HG03045 (cell line): ENCODE data around the gene EGFL7.

Experiments
- ATAC-seq: cut with Tn5 transposase; IDR thresholded peaks from one replicate; pipeline ENCODE4 v1.9.1; 2021; ENCODE audit warnings: mild to moderate bottlenecking, moderate library complexity; ENCODE audit not compliant: unreplicated experiment

Gene EGFL7

DNA sequence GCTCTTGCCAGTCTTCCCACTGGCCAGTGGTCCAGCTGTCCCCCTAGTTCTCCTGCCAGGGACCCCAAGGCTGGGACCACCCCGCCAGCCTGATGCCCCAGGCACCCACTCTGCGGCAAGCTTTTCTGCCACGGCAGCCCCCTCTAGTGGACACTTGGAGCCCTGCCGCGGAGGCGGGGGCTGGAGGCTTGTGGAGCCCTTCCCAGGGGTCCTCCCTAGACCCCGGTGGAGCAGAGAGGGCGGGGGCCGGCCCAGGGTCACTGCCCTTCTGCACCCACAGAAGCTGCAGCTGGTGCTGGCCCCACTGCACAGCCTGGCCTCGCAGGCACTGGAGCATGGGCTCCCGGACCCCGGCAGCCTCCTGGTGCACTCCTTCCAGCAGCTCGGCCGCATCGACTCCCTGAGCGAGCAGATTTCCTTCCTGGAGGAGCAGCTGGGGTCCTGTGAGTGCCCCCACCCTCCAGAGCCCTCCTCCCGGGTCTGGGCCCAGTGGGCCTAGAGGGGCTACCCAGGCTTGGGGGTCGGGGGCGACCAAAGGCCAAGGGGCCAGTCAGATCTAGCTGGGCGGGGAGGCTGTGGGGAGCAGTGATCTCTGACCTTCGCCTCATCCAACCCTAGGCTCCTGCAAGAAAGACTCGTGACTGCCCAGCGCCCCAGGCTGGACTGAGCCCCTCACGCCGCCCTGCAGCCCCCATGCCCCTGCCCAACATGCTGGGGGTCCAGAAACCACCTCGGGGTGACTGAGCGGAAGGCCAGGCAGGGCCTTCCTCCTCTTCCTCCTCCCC, 9.1 kb downstream of the EGFL7 start:
- no peak for ATAC-seq

DNA sequence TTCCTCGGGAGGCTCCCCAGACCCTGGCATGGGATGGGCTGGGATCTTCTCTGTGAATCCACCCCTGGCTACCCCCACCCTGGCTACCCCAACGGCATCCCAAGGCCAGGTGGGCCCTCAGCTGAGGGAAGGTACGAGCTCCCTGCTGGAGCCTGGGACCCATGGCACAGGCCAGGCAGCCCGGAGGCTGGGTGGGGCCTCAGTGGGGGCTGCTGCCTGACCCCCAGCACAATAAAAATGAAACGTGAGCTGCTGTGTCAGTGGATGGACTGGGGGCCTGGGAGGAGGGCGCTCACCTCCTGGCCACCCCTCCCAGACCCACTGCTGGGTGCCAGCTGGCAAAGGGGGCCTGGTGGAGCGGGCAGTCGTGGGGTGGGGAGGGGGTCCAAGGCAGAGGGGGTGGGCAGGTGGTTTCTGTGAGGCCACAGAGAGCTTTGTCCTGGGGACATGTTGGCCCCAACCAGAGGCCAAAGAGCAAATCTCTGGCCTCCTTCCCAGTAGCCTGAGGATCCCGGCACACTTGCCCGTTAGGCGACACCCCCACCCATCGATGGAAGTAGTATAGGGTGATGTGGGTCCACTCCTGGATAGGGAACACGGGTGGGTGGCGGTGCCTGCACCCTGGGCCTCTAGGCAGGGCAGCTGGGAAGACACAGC, 9.8 kb downstream of the EGFL7 start:
- ATAC-seq = no peak

- no peak for ATAC-seq
Measured at GRCh38 chr9:136673088-136673974, 10.6 kb downstream of the EGFL7 start.

DNA sequence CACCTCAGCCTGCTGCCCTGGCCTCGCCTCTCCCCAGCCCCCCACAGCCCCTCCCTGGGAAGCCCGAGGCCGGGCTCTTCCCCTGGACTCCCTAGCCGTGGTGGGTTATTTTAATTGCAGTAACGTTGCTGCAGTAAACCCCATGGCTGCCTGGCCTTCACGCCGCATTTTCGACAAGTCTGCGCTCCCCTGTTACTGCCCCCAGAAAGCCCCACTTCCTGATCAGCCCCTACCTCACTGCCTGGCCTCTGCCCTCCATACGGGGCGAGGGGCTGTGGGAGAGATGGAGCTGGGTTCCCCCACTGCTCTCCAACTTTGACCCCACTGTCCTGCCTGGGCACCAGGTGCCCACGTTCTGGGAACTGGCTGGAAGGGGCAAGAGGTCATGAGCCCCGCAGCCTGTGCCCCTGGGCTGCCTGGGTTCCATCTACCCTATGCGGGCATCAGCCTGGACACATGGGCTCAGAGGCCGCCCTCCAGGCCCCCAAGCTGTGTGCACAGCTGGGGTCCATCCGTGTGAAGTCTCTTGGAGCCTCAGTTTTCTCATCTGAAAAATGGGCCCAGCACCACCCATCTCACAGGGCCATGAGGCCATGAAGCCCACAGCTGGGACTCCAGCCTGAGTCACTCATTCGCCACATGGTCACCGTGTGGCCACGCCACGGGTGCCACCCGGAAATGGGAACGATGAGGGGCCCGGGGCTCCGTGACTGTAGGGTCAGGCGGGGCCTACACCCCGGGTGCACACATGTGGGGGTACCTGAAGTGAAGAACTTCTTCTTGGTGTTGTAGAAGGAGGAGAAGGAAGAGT, 11.5 kb downstream of the EGFL7 start:
- ATAC-seq = no peak

DNA sequence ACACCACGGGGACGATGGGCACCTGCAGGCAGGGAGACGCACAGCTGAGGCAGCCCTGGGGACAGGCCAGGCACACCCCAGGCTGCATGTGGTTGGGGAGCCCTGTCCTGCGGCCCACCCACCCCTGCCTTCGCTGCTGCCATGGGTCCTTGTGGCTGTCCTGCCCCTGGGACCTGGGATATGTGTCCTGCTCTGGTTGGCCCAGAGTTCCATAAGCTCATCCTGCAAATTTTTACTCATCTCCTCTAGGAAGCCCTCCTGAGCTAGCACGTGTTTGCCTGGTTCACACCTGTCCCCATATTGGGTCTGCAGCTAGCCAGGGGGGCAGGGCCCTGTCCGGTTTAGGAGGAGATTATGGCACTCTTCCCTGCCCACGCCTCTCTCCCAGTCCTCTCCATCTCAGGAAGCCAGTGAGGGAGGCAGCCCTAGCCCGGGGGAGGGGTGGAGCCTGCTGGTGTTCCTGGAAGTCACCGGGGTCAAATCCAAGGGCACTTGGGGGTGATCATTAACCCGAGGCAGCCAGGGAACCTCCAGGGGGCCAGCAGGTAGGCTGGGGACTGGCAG, 12.2 kb downstream of the EGFL7 start:
- no peak for ATAC-seq

GRCh38 chr9:136675477-136676296, 13.0 kb downstream of the EGFL7 start:
- ATAC-seq = no peak

DNA sequence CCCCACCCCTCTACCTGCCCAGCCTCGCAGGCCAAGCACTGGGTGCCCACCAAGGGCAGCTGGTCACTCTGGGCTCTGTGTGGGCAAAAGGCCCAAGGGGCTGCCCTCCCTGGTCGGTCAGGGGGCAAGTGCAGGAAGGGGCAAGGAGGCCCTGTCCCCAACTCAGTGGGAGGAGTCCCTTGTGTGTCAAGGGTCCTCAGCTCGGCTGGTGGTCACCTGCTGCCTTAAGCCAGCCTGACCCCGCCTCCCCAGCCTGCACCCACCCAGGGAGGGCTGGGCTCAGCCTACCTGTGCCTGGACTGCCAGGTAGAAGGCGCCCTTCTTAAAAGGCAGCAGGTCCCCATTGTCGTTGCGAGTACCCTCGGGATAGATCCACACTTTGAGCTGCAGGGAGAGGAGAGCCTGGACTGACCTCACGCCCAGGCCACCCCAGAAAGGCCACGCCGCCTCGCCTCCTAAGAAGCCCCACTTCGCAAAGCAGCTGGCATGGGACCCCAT, 13.6 kb downstream of the EGFL7 start:
- no peak for ATAC-seq

- ATAC-seq = no peak
Measured at GRCh38 chr9:136676920-136677686, 14.4 kb downstream of the EGFL7 start.

GRCh38 chr9:136678034-136678433, 15.3 kb downstream of the EGFL7 start:
- no peak for ATAC-seq

DNA sequence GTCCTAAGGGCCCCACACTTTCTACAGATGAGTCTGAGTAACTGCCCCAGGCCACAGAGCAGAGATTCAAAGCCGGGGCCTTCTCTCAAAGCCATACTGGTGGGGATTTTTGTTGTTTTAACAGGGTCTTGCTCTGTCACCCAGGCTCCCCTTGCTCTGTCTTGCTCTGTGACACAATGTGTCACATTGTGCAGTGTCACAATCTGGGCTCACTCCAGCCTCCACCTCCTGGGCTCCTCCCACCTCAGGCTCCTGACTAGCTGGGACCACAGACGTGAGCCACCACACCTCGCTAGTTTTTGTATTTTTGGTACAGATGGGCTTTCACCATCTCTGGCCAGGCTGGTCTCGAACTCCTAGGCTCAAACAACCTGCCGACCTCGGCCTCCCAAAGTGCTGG, 15.9 kb downstream of the EGFL7 start:
- ATAC-seq = no peak

- ATAC-seq = no peak
Measured at GRCh38 chr9:136679431-136679941, 16.8 kb downstream of the EGFL7 start.

DNA sequence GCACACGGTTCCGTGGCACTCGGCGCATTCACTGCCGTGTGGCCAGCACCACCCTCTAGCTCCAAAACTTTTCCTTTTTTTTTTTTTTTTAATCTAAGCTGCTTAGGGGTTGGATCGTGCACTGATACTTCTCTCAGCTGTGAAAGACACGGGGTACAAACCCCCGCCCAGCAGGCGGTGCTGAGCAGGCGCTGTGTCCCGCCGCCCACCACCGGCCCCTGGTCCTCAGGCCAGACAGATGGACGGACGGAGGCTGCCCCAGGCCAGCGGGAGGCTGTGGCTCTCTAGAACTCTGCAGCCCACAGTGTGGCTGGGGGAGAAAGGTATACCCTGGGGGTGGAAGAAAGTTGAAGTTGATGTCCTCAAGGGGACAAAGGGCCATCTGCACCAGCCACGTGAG, 18.3 kb downstream of the EGFL7 start:
- no peak for ATAC-seq

- ATAC-seq = no peak
Measured at GRCh38 chr9:136681945-136682699, 19.4 kb downstream of the EGFL7 start.

- ATAC-seq = no peak
Measured at GRCh38 chr9:136682710-136683109, 20.0 kb downstream of the EGFL7 start.

DNA sequence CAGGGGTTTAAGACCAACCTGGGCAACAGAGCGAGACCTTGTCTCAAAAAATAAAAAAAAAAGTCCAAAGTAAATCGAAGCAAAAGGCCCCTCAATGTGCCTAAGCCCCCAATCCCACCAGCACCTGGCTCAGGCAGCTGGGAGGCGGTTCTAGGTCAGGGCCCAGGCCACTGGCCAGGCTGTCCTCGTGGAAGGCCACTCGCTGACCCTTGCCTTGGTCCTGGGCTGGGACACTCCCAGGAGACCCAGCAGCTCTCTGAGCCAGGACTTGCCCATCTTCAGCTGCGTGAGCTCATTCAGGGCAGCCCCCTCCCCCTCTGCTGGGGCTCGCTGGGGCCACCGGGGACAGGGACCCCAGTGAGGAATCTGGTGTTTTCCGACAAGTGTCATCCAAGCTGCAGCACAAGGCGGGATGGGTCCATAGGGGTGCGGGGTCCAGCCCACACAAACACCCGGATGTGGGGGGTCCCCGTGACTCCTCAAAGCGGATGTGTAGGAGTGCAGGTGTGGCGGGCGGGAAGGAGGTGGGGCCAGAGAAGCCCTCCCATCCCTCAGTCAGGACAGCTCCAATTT, 20.5 kb downstream of the EGFL7 start:
- ATAC-seq = no peak

DNA sequence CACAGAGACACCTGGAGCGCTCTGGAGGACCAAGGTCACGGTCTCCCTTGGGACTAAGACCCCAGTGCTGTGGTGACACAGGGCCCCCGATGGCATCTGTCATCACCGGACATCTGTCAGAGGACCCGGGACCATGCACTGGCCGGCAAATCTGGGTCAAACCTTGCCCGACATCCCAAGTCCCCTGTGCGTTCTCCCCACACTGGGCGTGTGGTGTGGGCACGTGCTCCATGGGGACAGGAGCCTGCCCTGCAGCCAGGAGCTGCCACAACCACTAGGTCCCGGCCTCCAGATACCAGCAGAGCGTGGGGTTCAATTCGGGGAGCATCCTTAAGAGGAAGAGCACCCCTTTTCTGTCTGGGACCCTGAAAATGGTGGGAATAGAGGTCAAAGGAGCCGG, 21.0 kb downstream of the EGFL7 start:
- ATAC-seq = no peak

DNA sequence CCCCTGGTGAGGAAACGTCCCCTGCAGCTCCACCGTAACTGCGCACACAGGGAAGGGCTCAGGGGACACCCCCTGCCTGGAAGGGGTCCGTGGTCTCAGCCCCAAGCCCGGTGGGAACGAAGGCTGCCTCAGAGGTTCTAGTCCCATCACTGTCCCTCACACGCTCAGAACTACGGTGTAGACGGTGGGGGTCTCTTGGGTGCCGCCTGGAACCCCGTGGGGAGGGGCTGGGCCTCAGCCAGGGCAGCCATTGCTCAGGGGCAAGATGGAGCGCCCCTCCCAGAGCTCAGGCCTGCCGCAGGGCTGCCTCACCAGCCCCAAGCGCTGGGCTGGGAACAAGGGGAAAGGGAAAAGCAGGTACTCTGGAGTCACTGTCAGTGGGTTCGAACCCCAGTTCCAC, 21.6 kb downstream of the EGFL7 start:
- ATAC-seq = no peak
